Loucy (cell line): ENCODE results near the gene SCNN1A.

Experiments
- H2AFZ ChIP-seq: fragments of 200-600 bp; sonication (generic); 2 replicates; pipeline ENCODE4 v1.6.0; 2016; ENCODE audit warnings: antibody characterized with exemption, mild to moderate bottlenecking, low read length, moderate library complexity
- H3F3A ChIP-seq: fragments of 200-600 bp; 2 replicates; pipeline ENCODE4 v1.6.0; 2016; ENCODE audit warnings: antibody characterized with exemption, low read depth, mild to moderate bottlenecking
- H3K27me3 ChIP-seq: fragments of 200-600 bp; sonication (generic); 2 replicates; pipeline ENCODE4 v1.6.1; 2014; ENCODE audit warnings: low read length, mild to moderate bottlenecking; ENCODE audit not compliant: insufficient read depth, poor library complexity, severe bottlenecking
- H3K36me3 ChIP-seq: fragments of 200-600 bp; sonication (generic); 2 replicates; pipeline ENCODE4 v1.6.1; 2016; ENCODE audit warnings: low read length; ENCODE audit not compliant: insufficient read depth
- H3K4me1 ChIP-seq: fragments of 200-600 bp; sonication (generic); 2 replicates; pipeline ENCODE4 v1.5.1; 2014; ENCODE audit warnings: low read length, mild to moderate bottlenecking; ENCODE audit not compliant: insufficient read depth, poor library complexity, severe bottlenecking
- H3K4me2 ChIP-seq: fragments of 200-600 bp; sonication (generic); 2 replicates; pipeline ENCODE4 v1.6.0; 2014; ENCODE audit warnings: antibody characterized with exemption, low read length, low read depth, mild to moderate bottlenecking; ENCODE audit not compliant: poor library complexity, severe bottlenecking
- H3K4me3 ChIP-seq: fragments of 200-600 bp; sonication (generic); 2 replicates; pipeline ENCODE4 v1.5.1; 2014; ENCODE audit warnings: low read length, mild to moderate bottlenecking, mixed read lengths; ENCODE audit not compliant: poor library complexity, severe bottlenecking
- H3K79me2 ChIP-seq: fragments of 200-600 bp; sonication (generic); 2 replicates; pipeline ENCODE4 v1.6.1; 2014; ENCODE audit warnings: low read length; ENCODE audit not compliant: insufficient read depth
- H3K9ac ChIP-seq: fragments of 200-600 bp; sonication (generic); 2 replicates; pipeline ENCODE4 v1.6.0; 2014; ENCODE audit warnings: mild to moderate bottlenecking, low read depth, low read length, moderate library complexity; ENCODE audit not compliant: poor library complexity, severe bottlenecking
- H3K9me2 ChIP-seq: fragments of 200-600 bp; sonication (generic); replicated peaks from 2 replicates; pipeline ENCODE4 v1.6.1; 2016; ENCODE audit warnings: low read depth, low read length, mixed read lengths
- H3K9me3 ChIP-seq: fragments of 200-600 bp; sonication (generic); 2 replicates; pipeline ENCODE4 v1.6.1; 2014; ENCODE audit warnings: mild to moderate bottlenecking, antibody characterized with exemption, low read length, low read depth; ENCODE audit not compliant: insufficient read depth
- H4K20me1 ChIP-seq: fragments of 200-600 bp; sonication (generic); 2 replicates; pipeline ENCODE4 v1.6.0; 2014; ENCODE audit warnings: antibody characterized with exemption, low read length, mild to moderate bottlenecking; ENCODE audit not compliant: insufficient read depth, poor library complexity, severe bottlenecking
- CTCF ChIP-seq: fragments of 200-600 bp; sonication (generic); conservative IDR thresholded peaks from 2 replicates; pipeline ENCODE4 v1.5.1; 2014; ENCODE audit warnings: mild to moderate bottlenecking, antibody characterized with exemption, low read length
- EZH2phosphoT487 ChIP-seq: fragments of 200-600 bp; IDR thresholded peaks from 2 replicates; pipeline ENCODE4 v1.6.1; 2018; ENCODE audit warnings: antibody characterized with exemption, mild to moderate bottlenecking, moderate library complexity, borderline replicate concordance

SCNN1A gene

DNA sequence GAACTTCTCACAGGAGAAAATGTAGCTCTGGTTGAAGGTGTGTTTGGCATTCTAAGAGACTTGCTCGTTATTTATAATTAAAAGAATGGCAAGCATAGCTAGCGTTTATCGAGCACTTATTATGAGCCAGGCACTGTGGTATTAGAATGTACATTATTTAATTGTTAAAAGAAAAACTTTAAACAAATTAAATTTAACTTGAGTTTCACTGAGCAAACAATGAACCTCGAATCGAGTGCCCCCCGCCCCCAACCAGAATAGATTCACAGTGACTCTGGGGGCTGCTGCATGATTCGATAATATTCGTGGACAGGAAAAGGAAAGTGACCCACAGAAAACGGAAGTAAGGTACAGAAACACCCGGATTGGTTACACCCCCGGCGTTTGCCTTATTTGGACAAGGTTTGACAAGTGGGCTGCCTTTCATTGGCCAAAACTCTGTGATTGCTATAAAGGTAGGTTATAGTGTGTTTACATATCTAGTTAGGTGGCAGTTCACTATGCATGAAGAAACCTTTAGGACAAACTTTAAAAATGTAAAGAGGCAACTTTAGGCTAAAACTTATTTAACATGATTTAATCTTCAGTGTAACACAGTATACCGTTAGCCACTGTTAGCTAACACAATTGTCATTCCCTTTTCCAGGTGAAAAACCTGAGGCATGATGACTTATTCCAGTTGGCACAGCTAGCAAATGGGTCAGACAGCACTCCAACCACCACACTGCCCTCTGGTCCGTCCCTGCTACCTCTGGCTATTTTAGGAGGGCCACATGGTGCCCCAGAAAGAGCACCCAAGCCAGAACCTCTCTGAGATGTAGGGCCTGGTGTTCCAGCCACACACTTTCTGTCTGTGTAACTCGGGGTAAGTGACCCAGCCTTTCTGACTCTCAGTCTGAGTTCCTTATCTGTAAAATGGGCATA lies 7.1 kb downstream of the SCNN1A start:
- peak overlapping the region; percentile 30 for H3K4me2 ChIP-seq
- peaks cover 48% of the 10 kb centered on the region for H3K4me1 ChIP-seq
- no peaks in the 10 kb centered on the region for H3K36me3 ChIP-seq
- peak overlapping the region; percentile 40 for H3K9ac ChIP-seq
- no peak for TF ChIP-seq CTCF
- no peak for TF ChIP-seq EZH2phosphoT487
- no peaks in the 10 kb centered on the region for H3K9me3 ChIP-seq
- no peaks in the 10 kb centered on the region for H3K79me2 ChIP-seq
- no peaks in the 10 kb centered on the region for H3K27me3 ChIP-seq
- H3F3A ChIP-seq: peaks cover 4% of the 10 kb centered on the region
- H2AFZ ChIP-seq: no peak overlapping the region
- H3K4me3 ChIP-seq: peak overlapping the region; percentile 5
- no peaks in the 10 kb centered on the region for H4K20me1 ChIP-seq
- H3K9me2 ChIP-seq: no peaks in the 10 kb centered on the region

- TF ChIP-seq EZH2phosphoT487: no peak
- TF ChIP-seq CTCF: peak; percentile 71
- peak overlapping the region; percentile 30 for H3K4me2 ChIP-seq
Observed at GRCh38 chr12:6367065-6367968, 8.0 kb downstream of the SCNN1A start.

DNA sequence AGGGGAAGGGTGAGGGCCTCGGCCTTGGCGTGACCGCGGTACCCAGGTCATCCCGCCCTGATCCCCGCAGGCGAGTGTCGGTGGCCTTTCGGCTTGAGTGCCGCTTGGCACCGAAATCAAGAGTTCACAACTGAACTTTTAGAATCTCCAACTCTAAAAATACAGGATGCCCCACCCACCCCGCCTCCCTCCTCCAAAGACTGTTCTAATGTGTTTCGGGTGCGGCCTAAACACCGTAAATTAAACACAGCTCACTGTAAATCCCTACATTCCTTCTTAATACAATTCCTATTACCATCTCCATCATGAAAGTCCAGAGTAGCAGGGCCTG lies 11.4 kb downstream of the SCNN1A start:
- no peaks in the 10 kb centered on the region for H3K9me2 ChIP-seq
- no peaks in the 10 kb centered on the region for H3K27me3 ChIP-seq
- H3K36me3 ChIP-seq: no peaks in the 10 kb centered on the region
- H3K4me1 ChIP-seq: peaks cover 17% of the 10 kb centered on the region
- no peaks in the 10 kb centered on the region for H3K79me2 ChIP-seq
- H3K9ac ChIP-seq: no peak overlapping the region
- no peaks in the 10 kb centered on the region for H3K9me3 ChIP-seq
- H3K4me2 ChIP-seq: no peak overlapping the region
- no peak overlapping the region for H3K4me3 ChIP-seq
- TF ChIP-seq CTCF (no peak), EZH2phosphoT487 (no peak)
- no peaks in the 10 kb centered on the region for H4K20me1 ChIP-seq
- H2AFZ ChIP-seq: no peak overlapping the region
- H3F3A ChIP-seq: peaks cover 4% of the 10 kb centered on the region

More at GRCh38 chr12:6367065-6367968, 8.0 kb downstream of the SCNN1A start:
- Histone ChIP-seq H3K36me3 (no peaks in the 10 kb centered on the region), H3K27me3 (no peaks in the 10 kb centered on the region), H3K4me1 (peaks cover 39% of the 10 kb centered on the region), H4K20me1 (no peaks in the 10 kb centered on the region), H3K9ac (peak overlapping the region; percentile 40), H2AFZ (no peak overlapping the region), H3F3A (peaks cover 4% of the 10 kb centered on the region), H3K79me2 (no peaks in the 10 kb centered on the region), H3K9me2 (no peaks in the 10 kb centered on the region), H3K9me3 (no peaks in the 10 kb centered on the region), H3K4me3 (peak overlapping the region; percentile 5)
